Measurements from ENCODE around the gene COMP.

DNA sequence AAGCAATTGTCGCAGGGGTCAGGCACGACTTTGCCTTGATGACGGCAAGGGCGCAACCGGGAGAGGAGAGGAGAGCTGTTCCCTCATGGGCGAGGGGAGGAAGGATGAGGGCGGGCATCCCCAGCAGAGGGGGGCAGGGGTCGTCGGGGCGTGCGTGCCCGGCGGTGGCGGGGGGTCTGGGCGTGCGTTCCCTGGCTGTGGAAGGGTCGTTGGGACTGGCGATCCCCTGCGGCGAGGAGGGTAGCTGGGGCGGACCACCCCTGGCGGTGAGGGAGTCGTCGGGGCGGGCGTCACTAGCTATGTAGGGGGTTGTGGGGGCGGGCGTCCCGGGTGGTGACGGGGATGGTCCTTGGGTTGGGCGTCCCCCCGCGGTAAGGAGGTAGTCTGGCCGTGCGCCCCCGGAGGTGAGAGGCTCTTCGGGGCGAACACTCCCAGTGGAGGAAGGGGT lies 1.7 kb downstream of the COMP start:
- TF ChIP-seq CTCF (conservative IDR thresholded peaks at IDR 0.05; ENCODE audit: low read depth, low read length) (no peak), EZH2phosphoT487 (IDR thresholded peaks at IDR 0.05; ENCODE audit: borderline replicate concordance, low read length) (no peak)
